ENCODE measurements around the gene SART3. TPM values are rescaled to one million over a fixed set of nuclear protein-coding genes. Genes with fewer than 3 reads are reported as not detected.

SART3 gene
- total RNA-seq, 3 donors from 2014 or later (not counting 1 experiment from before 2014, with no cell fraction given) = 76.5 to 107 (median 78.3) TPM

GRCh38 chr12:108553799-108554198 is 7.2 kb downstream of the SART3 start:
- no peak overlapping the region for H3K27ac ChIP-seq (ENCODE audit: low read length)
- no peak overlapping the region for H3K4me3 ChIP-seq (ENCODE audit: low read length)
- TF ChIP-seq CTCF (IDR thresholded peaks at IDR 0.05) = no peak
- H3K9me3 ChIP-seq (ENCODE audit: control insufficient read depth, insufficient read depth, low read length) = no peaks in the 10 kb centered on the region
- Mint-ChIP-seq H3K27me3 (ENCODE audit: low read depth in 2 of 2) (no peaks in the 10 kb centered on the region), H3K36me3 (no peaks in the 10 kb centered on the region), H3K27ac (no peak overlapping the region), H3K4me1 (peaks cover 62 to 65% of the 10 kb centered on the region in 2 donors), H3K4me3 (no peak overlapping the region), H3K9me3 (no peaks in the 10 kb centered on the region)
- intact Hi-C loops (cut with micrococcal nuclease) = no loop called here
- peaks cover 7% of the 10 kb centered on the region for H3K36me3 ChIP-seq (ENCODE audit: control insufficient read depth, insufficient read depth, low read length)
- DNase-seq = no peak
- no peaks in the 10 kb centered on the region for H3K27me3 ChIP-seq (ENCODE audit: control insufficient read depth, insufficient read depth, low read length)
- ATAC-seq = no peak
- H3K4me1 ChIP-seq (ENCODE audit: control insufficient read depth, insufficient read depth, low read length) = peaks cover 7% of the 10 kb centered on the region
- WGBS (ENCODE audit: insufficient coverage) = 94% methylated on average over 5 of the region's 5 CpGs

GRCh38 chr12:108551535-108551934 is 9.4 kb downstream of the SART3 start:
- Histone ChIP-seq H3K27ac (ENCODE audit: low read length) (no peak overlapping the region), H3K9me3 (ENCODE audit: control insufficient read depth, insufficient read depth, low read length) (no peaks in the 10 kb centered on the region), H3K4me3 (ENCODE audit: low read length) (no peak overlapping the region), H3K36me3 (ENCODE audit: control insufficient read depth, insufficient read depth, low read length) (peaks cover 26% of the 10 kb centered on the region), H3K4me1 (ENCODE audit: control insufficient read depth, insufficient read depth, low read length) (no peaks in the 10 kb centered on the region), H3K27me3 (ENCODE audit: control insufficient read depth, insufficient read depth, low read length) (no peaks in the 10 kb centered on the region)
- DNase-seq (no peak), ATAC-seq (no peak)
- WGBS (ENCODE audit: insufficient coverage) = 57% methylated on average over 4 of the region's 5 CpGs
- no peaks in the 10 kb centered on the region for H3K9me3 Mint-ChIP-seq
- no peak for TF ChIP-seq CTCF (IDR thresholded peaks at IDR 0.05)
- H3K4me1 Mint-ChIP-seq = peaks cover 52 to 54% of the 10 kb centered on the region in 2 donors
- H3K27ac Mint-ChIP-seq = peak overlapping the region; percentile 22 to 46
- H3K27me3 Mint-ChIP-seq (ENCODE audit: low read depth in 2 of 2) = no peaks in the 10 kb centered on the region
- no peak overlapping the region for H3K4me3 Mint-ChIP-seq
- intact Hi-C loops (cut with micrococcal nuclease) = no loop called here
- peaks cover 11% of the 10 kb centered on the region for H3K36me3 Mint-ChIP-seq

- Histone ChIP-seq H3K36me3 (ENCODE audit: control insufficient read depth, insufficient read depth, low read length) (peaks cover 45% of the 10 kb centered on the region), H3K27me3 (ENCODE audit: control insufficient read depth, insufficient read depth, low read length) (no peaks in the 10 kb centered on the region), H3K9me3 (ENCODE audit: control insufficient read depth, insufficient read depth, low read length) (no peaks in the 10 kb centered on the region), H3K4me3 (ENCODE audit: low read length) (no peak overlapping the region), H3K27ac (ENCODE audit: low read length) (no peak overlapping the region), H3K4me1 (ENCODE audit: control insufficient read depth, insufficient read depth, low read length) (no peaks in the 10 kb centered on the region)
- ATAC-seq = no peak
- Mint-ChIP-seq H3K4me1 (peaks cover 43 to 49% of the 10 kb centered on the region in 2 donors), H3K27ac (peak overlapping the region in 1 of 2 donors; percentile 36), H3K9me3 (no peaks in the 10 kb centered on the region), H3K4me3 (no peak overlapping the region), H3K27me3 (ENCODE audit: low read depth in 2 of 2) (no peaks in the 10 kb centered on the region), H3K36me3 (peaks cover 20% of the 10 kb centered on the region)
- TF ChIP-seq CTCF (IDR thresholded peaks at IDR 0.05) = no peak
- intact Hi-C loops (cut with micrococcal nuclease) = no loop called here
- DNase-seq = no peak
- 76% methylated on average over 7 of the region's 7 CpGs for WGBS (ENCODE audit: insufficient coverage)
Observed at GRCh38 chr12:108548954-108549521, 11.9 kb downstream of the SART3 start.

- Mint-ChIP-seq H3K4me1 (peaks cover 32 to 47% of the 10 kb centered on the region in 2 donors), H3K4me3 (no peak overlapping the region), H3K27ac (no peak overlapping the region), H3K36me3 (peaks cover 29% of the 10 kb centered on the region), H3K27me3 (ENCODE audit: low read depth in 2 of 2) (no peaks in the 10 kb centered on the region), H3K9me3 (no peaks in the 10 kb centered on the region)
- 89% methylated on average over 9 of the region's 9 CpGs for WGBS (ENCODE audit: insufficient coverage)
- H3K27ac ChIP-seq (ENCODE audit: low read length) = no peak overlapping the region
- no peaks in the 10 kb centered on the region for H3K4me1 ChIP-seq (ENCODE audit: control insufficient read depth, insufficient read depth, low read length)
- no peak overlapping the region for H3K4me3 ChIP-seq (ENCODE audit: low read length)
- no peaks in the 10 kb centered on the region for H3K9me3 ChIP-seq (ENCODE audit: control insufficient read depth, insufficient read depth, low read length)
- H3K36me3 ChIP-seq (ENCODE audit: control insufficient read depth, insufficient read depth, low read length) = peaks cover 58% of the 10 kb centered on the region
- no peak for DNase-seq
- intact Hi-C loops (cut with micrococcal nuclease) = no loop called here
- no peaks in the 10 kb centered on the region for H3K27me3 ChIP-seq (ENCODE audit: control insufficient read depth, insufficient read depth, low read length)
- no peak for ATAC-seq
- TF ChIP-seq CTCF (IDR thresholded peaks at IDR 0.05) = no peak
Observed at GRCh38 chr12:108547686-108548085, 13.3 kb downstream of the SART3 start.
